Measurements from ENCODE around the gene FMO2. TPM values are rescaled to one million over a fixed set of nuclear protein-coding genes. Genes with fewer than 3 reads are reported as not detected.

The FMO2 gene
- total and polyA plus RNA-seq, 2 experiments from 2014 or later, result not detected

DNA sequence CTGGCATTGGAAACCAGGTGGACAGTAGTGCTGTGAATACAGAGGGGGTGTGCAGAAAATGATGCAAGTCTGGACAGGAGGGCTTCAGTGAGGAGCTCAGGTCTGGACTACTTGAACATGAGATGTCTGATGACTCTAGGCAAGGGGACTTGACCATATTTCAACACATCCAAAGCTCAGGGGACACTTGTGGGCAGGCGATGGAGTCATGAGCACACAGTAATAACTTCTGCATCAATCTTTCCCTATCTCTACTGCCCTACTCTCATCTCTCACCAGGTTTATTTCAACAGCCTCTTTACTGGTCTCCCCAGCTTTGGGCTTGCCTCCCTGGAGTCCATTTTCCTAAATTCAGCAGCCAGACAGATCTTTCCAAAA lies 21.9 kb downstream of the FMO2 start:
- H3K9ac ChIP-seq, result no peak overlapping the region
- H4K20me1 ChIP-seq (ENCODE audit: insufficient read depth), result no peaks in the 10 kb centered on the region
- H3F3A ChIP-seq (ENCODE audit: insufficient read depth), result no peaks in the 10 kb centered on the region
- in situ Hi-C loops (cut with MboI), result no loop called here
- H2AFZ ChIP-seq, result no peak overlapping the region
- DNase-seq, result no peak
- H3K27me3 ChIP-seq (replicated peaks; ENCODE audit: insufficient read depth), result peaks cover 25% of the 10 kb centered on the region
- no peaks in the 10 kb centered on the region for H3K9me2 ChIP-seq (ENCODE audit: insufficient read depth)
- H3K4me1 ChIP-seq (ENCODE audit: insufficient read depth), result no peaks in the 10 kb centered on the region
- no peaks in the 10 kb centered on the region for H3K79me2 ChIP-seq (ENCODE audit: insufficient read depth)
- no peaks in the 10 kb centered on the region for H3K36me3 ChIP-seq (ENCODE audit: low read depth)
- no peak overlapping the region for H3K27ac ChIP-seq
- H3K4me2 ChIP-seq (ENCODE audit: unreplicated experiment), result no peak overlapping the region
- WGBS, 2 experiments (ENCODE audit: low coverage in 1 of 2, low lambda C conversion rate in 2 of 2, missing lambda C conversion rate in 2 of 2), result 92 to 100% methylated on average over 1 of the region's 1 CpG
- no peak for TF ChIP-seq EZH2phosphoT487 (IDR thresholded peaks at IDR 0.05; ENCODE audit: insufficient read depth, low read depth)
- no peak for TF ChIP-seq EZH2 (IDR thresholded peaks at IDR 0.05; ENCODE audit: insufficient read depth, poor library complexity, severe bottlenecking)
- H3K4me3 ChIP-seq, result no peak overlapping the region
- H3K9me3 ChIP-seq (ENCODE audit: low read depth), result no peaks in the 10 kb centered on the region

DNA sequence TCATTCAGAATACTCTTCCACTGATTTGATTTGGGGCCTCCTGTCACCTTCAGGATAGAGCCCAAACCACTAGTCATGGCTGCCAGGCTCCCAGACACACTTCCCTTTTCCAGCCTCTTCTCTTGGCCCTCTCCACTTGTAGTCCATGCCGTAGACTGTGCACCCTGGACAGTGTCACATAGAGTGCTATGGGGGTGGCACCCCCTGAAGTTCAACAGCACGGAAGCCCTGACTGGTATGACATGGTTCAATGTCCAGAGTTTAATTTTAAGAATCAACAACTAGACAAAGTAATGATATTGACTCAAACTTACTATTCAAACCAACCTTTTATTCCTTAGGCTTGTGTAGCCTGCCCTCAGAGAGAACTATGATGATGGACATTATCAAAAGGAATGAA lies 22.3 kb downstream of the FMO2 start:
- WGBS, 2 experiments (ENCODE audit: low coverage in 1 of 2, low lambda C conversion rate in 2 of 2, missing lambda C conversion rate in 2 of 2), result 68 to 82% methylated on average over 2 of the region's 2 CpGs
- TF ChIP-seq EZH2phosphoT487 (IDR thresholded peaks at IDR 0.05; ENCODE audit: insufficient read depth, low read depth) (no peak), EZH2 (IDR thresholded peaks at IDR 0.05; ENCODE audit: insufficient read depth, poor library complexity, severe bottlenecking) (no peak)
- Histone ChIP-seq H3K4me2 (ENCODE audit: unreplicated experiment) (no peak overlapping the region), H3F3A (ENCODE audit: insufficient read depth) (no peaks in the 10 kb centered on the region), H3K79me2 (ENCODE audit: insufficient read depth) (no peaks in the 10 kb centered on the region), H3K36me3 (ENCODE audit: low read depth) (no peaks in the 10 kb centered on the region), H3K9me3 (ENCODE audit: low read depth) (no peaks in the 10 kb centered on the region), H4K20me1 (ENCODE audit: insufficient read depth) (no peaks in the 10 kb centered on the region), H2AFZ (no peak overlapping the region), H3K27ac (no peak overlapping the region), H3K9ac (no peak overlapping the region), H3K4me3 (no peak overlapping the region), H3K27me3 (replicated peaks; ENCODE audit: insufficient read depth) (peaks cover 25% of the 10 kb centered on the region), H3K9me2 (ENCODE audit: insufficient read depth) (no peaks in the 10 kb centered on the region), H3K4me1 (ENCODE audit: insufficient read depth) (no peaks in the 10 kb centered on the region)
- in situ Hi-C loops (cut with MboI), result no loop called here
- no peak for DNase-seq

DNA sequence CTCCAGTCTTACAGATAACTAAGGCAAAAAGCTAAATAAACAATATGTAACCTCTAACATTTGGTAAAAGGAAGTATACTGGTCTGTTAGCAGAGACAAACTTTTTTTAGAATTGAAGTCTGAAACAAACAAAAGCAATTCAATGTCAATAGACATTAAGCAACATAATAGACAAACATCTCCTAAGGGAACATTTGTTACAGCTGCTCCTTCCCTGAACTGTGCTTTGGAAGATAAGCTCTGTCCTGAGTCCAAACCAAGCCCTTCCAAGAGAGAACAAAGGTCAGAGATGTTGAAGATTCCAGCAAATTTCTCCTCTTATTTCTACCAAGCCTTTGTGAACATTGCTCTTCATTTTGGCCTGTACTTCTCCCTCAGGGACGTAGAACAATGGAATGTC lies 25.3 kb downstream of the FMO2 start:
- no peaks in the 10 kb centered on the region for H3K4me1 ChIP-seq (ENCODE audit: insufficient read depth)
- H3K36me3 ChIP-seq (ENCODE audit: low read depth), result no peaks in the 10 kb centered on the region
- WGBS, 2 experiments (ENCODE audit: low coverage in 1 of 2, low lambda C conversion rate in 2 of 2, missing lambda C conversion rate in 2 of 2), result 51 to 61% methylated on average over 1 of the region's 1 CpG
- in situ Hi-C loops (cut with MboI), result no loop called here
- no peaks in the 10 kb centered on the region for H3K9me3 ChIP-seq (ENCODE audit: low read depth)
- no peaks in the 10 kb centered on the region for H4K20me1 ChIP-seq (ENCODE audit: insufficient read depth)
- no peak overlapping the region for H3K4me2 ChIP-seq (ENCODE audit: unreplicated experiment)
- TF ChIP-seq EZH2 (IDR thresholded peaks at IDR 0.05; ENCODE audit: insufficient read depth, poor library complexity, severe bottlenecking) (no peak), EZH2phosphoT487 (IDR thresholded peaks at IDR 0.05; ENCODE audit: insufficient read depth, low read depth) (no peak)
- no peaks in the 10 kb centered on the region for H3K9me2 ChIP-seq (ENCODE audit: insufficient read depth)
- DNase-seq, result no peak
- H3F3A ChIP-seq (ENCODE audit: insufficient read depth), result no peaks in the 10 kb centered on the region
- H3K4me3 ChIP-seq, result no peak overlapping the region
- no peaks in the 10 kb centered on the region for H3K79me2 ChIP-seq (ENCODE audit: insufficient read depth)
- H3K27ac ChIP-seq, result no peak overlapping the region
- H3K9ac ChIP-seq, result no peak overlapping the region
- peaks cover 10% of the 10 kb centered on the region; the same call in 1 of the 2 replicates for H3K27me3 ChIP-seq (replicated peaks; ENCODE audit: insufficient read depth)
- no peak overlapping the region for H2AFZ ChIP-seq

DNA sequence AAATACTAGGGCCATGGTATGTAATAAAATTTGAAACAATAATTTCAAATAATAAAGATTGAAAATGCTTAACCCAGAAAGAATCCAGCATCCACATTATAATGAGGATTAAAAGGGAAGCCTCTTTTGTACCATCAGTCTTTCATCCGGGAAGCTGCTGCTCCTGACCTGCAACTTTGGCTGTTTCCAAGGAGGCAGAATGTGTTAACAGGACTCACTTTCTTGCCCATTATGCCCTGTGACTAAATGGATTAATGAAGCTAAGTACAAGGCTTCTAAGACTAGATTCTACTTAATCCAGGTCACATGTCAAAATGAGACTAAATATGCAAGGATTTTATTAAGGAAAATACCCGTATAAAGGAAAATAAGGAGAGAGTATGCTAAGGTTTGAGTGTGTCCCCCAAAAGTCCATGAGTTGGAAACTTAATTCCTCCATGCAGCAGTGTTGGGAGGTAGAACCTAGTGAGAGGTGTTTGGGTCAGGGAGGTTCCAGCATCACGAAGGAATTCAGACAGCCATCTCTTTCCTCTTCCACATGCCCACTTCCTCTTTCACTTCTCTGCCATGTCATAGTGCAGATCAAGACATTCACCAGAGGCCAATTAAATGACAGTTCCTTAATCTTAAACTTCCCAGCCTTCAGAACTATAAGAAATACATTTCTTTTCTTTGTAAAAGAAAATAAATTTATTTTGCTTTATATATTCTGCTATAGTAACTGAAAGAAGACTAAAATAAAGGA lies 27.7 kb downstream of the FMO2 start:
- Histone ChIP-seq H2AFZ (no peak overlapping the region), H3K9me3 (ENCODE audit: low read depth) (no peaks in the 10 kb centered on the region), H4K20me1 (ENCODE audit: insufficient read depth) (no peaks in the 10 kb centered on the region), H3K9ac (no peak overlapping the region), H3K27me3 (replicated peaks; ENCODE audit: insufficient read depth) (0 out of 2 replicates have a peak, but pooled peaks cover 11% of the 10 kb centered on the region), H3K4me2 (ENCODE audit: unreplicated experiment) (no peak overlapping the region), H3F3A (ENCODE audit: insufficient read depth) (no peaks in the 10 kb centered on the region), H3K9me2 (ENCODE audit: insufficient read depth) (no peaks in the 10 kb centered on the region), H3K79me2 (ENCODE audit: insufficient read depth) (no peaks in the 10 kb centered on the region), H3K4me1 (ENCODE audit: insufficient read depth) (no peaks in the 10 kb centered on the region), H3K4me3 (no peak overlapping the region), H3K27ac (no peak overlapping the region), H3K36me3 (ENCODE audit: low read depth) (no peaks in the 10 kb centered on the region)
- no peak for TF ChIP-seq EZH2phosphoT487 (IDR thresholded peaks at IDR 0.05; ENCODE audit: insufficient read depth, low read depth)
- no peak for TF ChIP-seq EZH2 (IDR thresholded peaks at IDR 0.05; ENCODE audit: insufficient read depth, poor library complexity, severe bottlenecking)
- WGBS, 2 experiments (ENCODE audit: low coverage in 1 of 2, low lambda C conversion rate in 2 of 2, missing lambda C conversion rate in 2 of 2), result 87 to 93% methylated on average over 3 of the region's 3 CpGs
- DNase-seq, result no peak
- in situ Hi-C loops (cut with MboI), result no loop called here

Data from GM23248 (cell line).